ENCODE measurements around the gene SP3. TPM values are rescaled to one million over a fixed set of nuclear protein-coding genes. Genes with fewer than 3 reads are reported as not detected.

Gene SP3
- total and polyA plus RNA-seq, 2 experiments from 2014 or later: 24.1 to 110 TPM

DNA sequence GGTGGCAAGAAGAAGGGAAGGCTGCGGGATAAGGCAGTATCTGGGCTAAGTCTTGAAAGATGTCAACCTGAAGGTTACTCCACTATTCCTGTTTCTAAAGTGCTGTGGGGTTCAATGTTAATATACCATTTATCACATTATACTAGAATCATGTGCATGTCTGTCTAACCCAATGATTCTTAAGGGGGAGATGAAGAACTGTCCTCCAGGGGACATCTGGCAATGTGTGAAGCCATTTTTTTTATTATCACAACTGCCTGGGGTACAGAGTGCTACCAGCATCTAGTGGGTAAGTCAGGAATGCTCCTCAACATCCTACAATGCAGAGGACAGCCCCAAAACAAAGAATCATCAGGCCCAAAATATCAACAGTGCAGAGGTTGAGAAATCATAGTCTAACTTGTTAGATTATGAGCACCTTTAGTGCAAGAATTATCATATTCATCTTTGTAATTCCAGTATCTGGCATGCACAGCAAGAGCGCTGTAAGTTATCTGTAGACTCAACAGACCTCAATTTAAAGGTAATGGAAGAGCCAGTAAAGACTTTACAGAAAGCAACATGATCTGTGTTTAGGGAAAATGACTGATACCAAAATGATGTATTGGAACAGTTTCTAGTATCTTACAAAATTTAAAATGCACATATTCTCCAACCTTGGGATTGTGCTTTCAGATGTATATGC lies 26.3 kb downstream of the SP3 start:
- no peak overlapping the region for H2AFZ ChIP-seq
- H3K9me2 ChIP-seq (ENCODE audit: insufficient read depth): no peaks in the 10 kb centered on the region
- ATAC-seq (no peak), DNase-seq (ENCODE audit: low spot score) (no peak)
- no peaks in the 10 kb centered on the region for H3K36me3 ChIP-seq (ENCODE audit: insufficient read depth)
- no peak overlapping the region for H3K27ac ChIP-seq (ENCODE audit: low read depth)
- TF ChIP-seq, protein P1, sequence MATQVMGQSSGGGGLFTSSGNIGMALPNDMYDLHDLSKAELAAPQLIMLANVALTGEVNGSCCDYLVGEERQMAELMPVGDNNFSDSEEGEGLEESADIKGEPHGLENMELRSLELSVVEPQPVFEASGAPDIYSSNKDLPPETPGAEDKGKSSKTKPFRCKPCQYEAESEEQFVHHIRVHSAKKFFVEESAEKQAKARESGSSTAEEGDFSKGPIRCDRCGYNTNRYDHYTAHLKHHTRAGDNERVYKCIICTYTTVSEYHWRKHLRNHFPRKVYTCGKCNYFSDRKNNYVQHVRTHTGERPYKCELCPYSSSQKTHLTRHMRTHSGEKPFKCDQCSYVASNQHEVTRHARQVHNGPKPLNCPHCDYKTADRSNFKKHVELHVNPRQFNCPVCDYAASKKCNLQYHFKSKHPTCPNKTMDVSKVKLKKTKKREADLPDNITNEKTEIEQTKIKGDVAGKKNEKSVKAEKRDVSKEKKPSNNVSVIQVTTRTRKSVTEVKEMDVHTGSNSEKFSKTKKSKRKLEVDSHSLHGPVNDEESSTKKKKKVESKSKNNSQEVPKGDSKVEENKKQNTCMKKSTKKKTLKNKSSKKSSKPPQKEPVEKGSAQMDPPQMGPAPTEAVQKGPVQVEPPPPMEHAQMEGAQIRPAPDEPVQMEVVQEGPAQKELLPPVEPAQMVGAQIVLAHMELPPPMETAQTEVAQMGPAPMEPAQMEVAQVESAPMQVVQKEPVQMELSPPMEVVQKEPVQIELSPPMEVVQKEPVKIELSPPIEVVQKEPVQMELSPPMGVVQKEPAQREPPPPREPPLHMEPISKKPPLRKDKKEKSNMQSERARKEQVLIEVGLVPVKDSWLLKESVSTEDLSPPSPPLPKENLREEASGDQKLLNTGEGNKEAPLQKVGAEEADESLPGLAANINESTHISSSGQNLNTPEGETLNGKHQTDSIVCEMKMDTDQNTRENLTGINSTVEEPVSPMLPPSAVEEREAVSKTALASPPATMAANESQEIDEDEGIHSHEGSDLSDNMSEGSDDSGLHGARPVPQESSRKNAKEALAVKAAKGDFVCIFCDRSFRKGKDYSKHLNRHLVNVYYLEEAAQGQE (IDR thresholded peaks at IDR 0.05; ENCODE audit: unreplicated experiment): no peak
- TF ChIP-seq, protein P2, sequence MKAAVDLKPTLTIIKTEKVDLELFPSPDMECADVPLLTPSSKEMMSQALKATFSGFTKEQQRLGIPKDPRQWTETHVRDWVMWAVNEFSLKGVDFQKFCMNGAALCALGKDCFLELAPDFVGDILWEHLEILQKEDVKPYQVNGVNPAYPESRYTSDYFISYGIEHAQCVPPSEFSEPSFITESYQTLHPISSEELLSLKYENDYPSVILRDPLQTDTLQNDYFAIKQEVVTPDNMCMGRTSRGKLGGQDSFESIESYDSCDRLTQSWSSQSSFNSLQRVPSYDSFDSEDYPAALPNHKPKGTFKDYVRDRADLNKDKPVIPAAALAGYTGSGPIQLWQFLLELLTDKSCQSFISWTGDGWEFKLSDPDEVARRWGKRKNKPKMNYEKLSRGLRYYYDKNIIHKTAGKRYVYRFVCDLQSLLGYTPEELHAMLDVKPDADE (IDR thresholded peaks at IDR 0.05): no peak
- TF ChIP-seq CREB1 (CRISPR knock-in tag; IDR thresholded peaks at IDR 0.05; ENCODE audit: low read depth) (no peak), NANOG (IDR thresholded peaks at IDR 0.05; ENCODE audit: borderline replicate concordance) (no peak), EZH2 (IDR thresholded peaks at IDR 0.05; ENCODE audit: low read depth, unreplicated experiment) (no peak), JUNB (IDR thresholded peaks at IDR 0.05; ENCODE audit: unreplicated experiment) (no peak)
- TF ChIP-seq, protein P3, sequence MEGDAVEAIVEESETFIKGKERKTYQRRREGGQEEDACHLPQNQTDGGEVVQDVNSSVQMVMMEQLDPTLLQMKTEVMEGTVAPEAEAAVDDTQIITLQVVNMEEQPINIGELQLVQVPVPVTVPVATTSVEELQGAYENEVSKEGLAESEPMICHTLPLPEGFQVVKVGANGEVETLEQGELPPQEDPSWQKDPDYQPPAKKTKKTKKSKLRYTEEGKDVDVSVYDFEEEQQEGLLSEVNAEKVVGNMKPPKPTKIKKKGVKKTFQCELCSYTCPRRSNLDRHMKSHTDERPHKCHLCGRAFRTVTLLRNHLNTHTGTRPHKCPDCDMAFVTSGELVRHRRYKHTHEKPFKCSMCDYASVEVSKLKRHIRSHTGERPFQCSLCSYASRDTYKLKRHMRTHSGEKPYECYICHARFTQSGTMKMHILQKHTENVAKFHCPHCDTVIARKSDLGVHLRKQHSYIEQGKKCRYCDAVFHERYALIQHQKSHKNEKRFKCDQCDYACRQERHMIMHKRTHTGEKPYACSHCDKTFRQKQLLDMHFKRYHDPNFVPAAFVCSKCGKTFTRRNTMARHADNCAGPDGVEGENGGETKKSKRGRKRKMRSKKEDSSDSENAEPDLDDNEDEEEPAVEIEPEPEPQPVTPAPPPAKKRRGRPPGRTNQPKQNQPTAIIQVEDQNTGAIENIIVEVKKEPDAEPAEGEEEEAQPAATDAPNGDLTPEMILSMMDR (conservative IDR thresholded peaks at IDR 0.05; ENCODE audit: low read depth in 2 of 2): no peak
- Mint-ChIP-seq H3K4me3 (no peak overlapping the region), H3K4me1 (peaks cover 40% of the 10 kb centered on the region), H3K36me3 (ENCODE audit: low read depth) (peaks cover 2% of the 10 kb centered on the region; the same call in 2 of the 3 replicates), H3K27ac (no peak overlapping the region), H3K9me3 (no peaks in the 10 kb centered on the region), H3K27me3 (ENCODE audit: insufficient read depth, low read depth, poor library complexity) (no peaks in the 10 kb centered on the region)
- no peak overlapping the region for H3K4me2 ChIP-seq
- peaks cover 100% of the 10 kb centered on the region for H3K79me2 ChIP-seq (replicated peaks; ENCODE audit: insufficient read depth)
- peaks cover 50% of the 10 kb centered on the region for H3K4me1 ChIP-seq (ENCODE audit: insufficient read depth)
- no peak overlapping the region for H3K4me3 ChIP-seq
- H3K27me3 ChIP-seq (ENCODE audit: insufficient read depth): no peaks in the 10 kb centered on the region
- H4K20me1 ChIP-seq (replicated peaks; ENCODE audit: insufficient read depth): peaks cover 80% of the 10 kb centered on the region
- H3F3A ChIP-seq (replicated peaks; ENCODE audit: low read depth): no peaks in the 10 kb centered on the region

DNA sequence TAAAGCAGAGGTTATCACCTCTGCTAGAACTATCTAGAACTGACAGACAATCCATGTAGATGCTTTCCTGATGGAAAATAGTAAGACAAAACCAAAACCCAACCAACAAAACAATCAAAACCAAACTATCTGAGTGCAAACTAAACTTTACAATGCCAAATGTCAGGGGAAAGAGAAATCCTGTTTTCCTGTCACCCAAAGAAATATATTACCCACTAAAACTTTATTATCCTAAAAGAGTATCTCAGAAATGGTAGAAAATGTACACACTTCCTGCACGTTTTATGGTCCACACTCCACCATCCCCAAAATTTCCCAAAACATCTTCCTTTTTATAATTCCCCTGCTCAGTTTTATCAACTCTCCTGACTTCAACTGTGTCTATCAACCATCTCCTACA lies 29.9 kb downstream of the SP3 start:
- Histone ChIP-seq H2AFZ (no peak overlapping the region), H3K4me2 (no peak overlapping the region), H3K79me2 (replicated peaks; ENCODE audit: insufficient read depth) (peaks cover 99% of the 10 kb centered on the region), H3K9me2 (ENCODE audit: insufficient read depth) (no peaks in the 10 kb centered on the region), H3K27ac (ENCODE audit: low read depth) (no peak overlapping the region), H3K36me3 (ENCODE audit: insufficient read depth) (no peaks in the 10 kb centered on the region), H3K4me3 (no peak overlapping the region), H3K27me3 (ENCODE audit: insufficient read depth) (no peaks in the 10 kb centered on the region), H3K4me1 (ENCODE audit: insufficient read depth) (peaks cover 43% of the 10 kb centered on the region), H4K20me1 (replicated peaks; ENCODE audit: insufficient read depth) (peaks cover 60% of the 10 kb centered on the region), H3F3A (replicated peaks; ENCODE audit: low read depth) (no peaks in the 10 kb centered on the region)
- H3K27me3 Mint-ChIP-seq (ENCODE audit: insufficient read depth, low read depth, poor library complexity): no peaks in the 10 kb centered on the region
- no peaks in the 10 kb centered on the region for H3K9me3 Mint-ChIP-seq
- TF ChIP-seq ZNF114 (CRISPR knock-in tag; IDR thresholded peaks at IDR 0.05): no peak
- TF ChIP-seq POLR2AphosphoS5 (IDR thresholded peaks at IDR 0.05; ENCODE audit: low read depth): no peak
- no peak for TF ChIP-seq EZH2 (IDR thresholded peaks at IDR 0.05; ENCODE audit: low read depth, unreplicated experiment)
- ATAC-seq (no peak), DNase-seq (ENCODE audit: low spot score) (no peak)
- H3K36me3 Mint-ChIP-seq (ENCODE audit: low read depth): peaks cover 8% of the 10 kb centered on the region; the same call in 2 of the 3 replicates
- no peak overlapping the region for H3K4me3 Mint-ChIP-seq
- H3K27ac Mint-ChIP-seq: no peak overlapping the region
- peaks cover 23% of the 10 kb centered on the region for H3K4me1 Mint-ChIP-seq

All from GM23338 (cell line).